PC-9 (cell line): ENCODE results near the gene EXOC8. TPM values are rescaled to one million over a fixed set of nuclear protein-coding genes. Genes with fewer than 3 reads are reported as not detected.

Source experiments
- BruUV-seq: library from RNA; stranded (reverse); fragments of 400-500 nt; replicated peaks from 2 replicates; lab custom pipeline; 2021; lab: Mats Ljungman, UMichigan
- CTCF ChIA-PET: fragments of 300-600 bp; sonication (Branson Sonifier 250); formaldehyde crosslinking; loops from one replicate; lab custom pipeline; 2022; ENCODE audit warnings: antibody characterized with exemption; lab: Charles Lee
- POLR2A ChIA-PET: fragments of 300-600 bp; sonication (Branson Sonifier 250); formaldehyde crosslinking; loops from one replicate; lab custom pipeline; 2022; ENCODE audit warnings: antibody characterized with exemption; ENCODE audit not compliant: unreplicated experiment; lab: Charles Lee
- DNase-seq, 2 experiments: peaks; one replicate each; pipeline versions ENCODE4 v3.0.0 to v3.0.0-alpha.2; 2015 to 2022; ENCODE audit warnings: mixed read lengths in 1 of 2
- H2AFZ ChIP-seq: fragments of 200-600 bp; sonication (generic); 2 replicates; pipeline ENCODE4 v1.8.1; 2017; ENCODE audit warnings: antibody characterized with exemption
- H3F3A ChIP-seq: fragments of 200-600 bp; sonication (generic); 2 replicates; pipeline ENCODE4 v1.8.1; 2017; ENCODE audit warnings: antibody characterized with exemption, mild to moderate bottlenecking, low read depth; ENCODE audit not compliant: insufficient read depth
- H3K27ac ChIP-seq: fragments of 200-600 bp; sonication (generic); 2 replicates; pipeline ENCODE4 v1.6.1; 2016; ENCODE audit warnings: mixed run types
- H3K27me3 ChIP-seq: fragments of 200-600 bp; sonication (generic); 2 replicates; pipeline ENCODE4 v1.6.1; 2016; ENCODE audit warnings: low read depth, mixed run types; ENCODE audit not compliant: insufficient read depth
- H3K36me3 ChIP-seq: fragments of 200-600 bp; sonication (generic); 2 replicates; pipeline ENCODE4 v1.6.1; 2016; ENCODE audit warnings: low read depth, mixed run types
- H3K4me1 ChIP-seq: fragments of 200-600 bp; sonication (generic); replicated peaks from 2 replicates; pipeline ENCODE4 v1.6.1; 2016; ENCODE audit warnings: mixed run types; ENCODE audit not compliant: insufficient read depth
- H3K4me2 ChIP-seq: fragments of 200-600 bp; sonication (generic); 2 replicates; pipeline ENCODE4 v1.6.1; 2017; ENCODE audit warnings: mixed run types
- H3K4me3 ChIP-seq: fragments of 200-600 bp; sonication (generic); 2 replicates; pipeline ENCODE4 v1.6.1; 2016; ENCODE audit warnings: mixed run types
- H3K79me2 ChIP-seq: fragments of 200-600 bp; sonication (generic); 2 replicates; pipeline ENCODE4 v1.6.1; 2017; ENCODE audit warnings: low read depth, mixed run types
- H3K9me2 ChIP-seq: fragments of 200-600 bp; sonication (generic); 2 replicates; pipeline ENCODE4 v1.8.1; 2017; ENCODE audit warnings: mild to moderate bottlenecking; ENCODE audit not compliant: insufficient read depth
- H3K9me3 ChIP-seq: fragments of 200-600 bp; sonication (generic); 2 replicates; pipeline ENCODE4 v1.8.1; 2016; ENCODE audit warnings: low read depth; ENCODE audit not compliant: insufficient read depth
- H4K20me1 ChIP-seq: fragments of 200-600 bp; sonication (generic); 2 replicates; pipeline ENCODE4 v1.8.1; 2017; ENCODE audit not compliant: insufficient read depth
- EZH2 ChIP-seq: fragments of 200-600 bp; sonication (generic); IDR thresholded peaks from 2 replicates; pipeline ENCODE4 v1.8.0; 2017; ENCODE audit warnings: antibody characterized with exemption, low read depth
- intact Hi-C: fragments of 100-400 bp; cut with micrococcal nuclease; formaldehyde crosslinking; loops from one replicate; pipeline ENCODE4 v1.10.0; 2022; ENCODE audit not compliant: unreplicated experiment
- total RNA-seq: library from RNA; stranded (reverse); gene quantifications from 2 replicates; pipeline ENCODE4 v1.2.3, GENCODE V29; 2021
- TF ChIP-seq, protein P1 (sequence below): fragments of 200-600 bp; sonication (generic); conservative IDR thresholded peaks from 2 replicates; pipeline ENCODE4 v1.6.1; 2017; ENCODE audit warnings: mixed run types, antibody characterized with exemption, mild to moderate bottlenecking, moderate library complexity

The EXOC8 gene
- total RNA-seq, 1 experiment from 2014 or later, result 12.1 TPM

DNA sequence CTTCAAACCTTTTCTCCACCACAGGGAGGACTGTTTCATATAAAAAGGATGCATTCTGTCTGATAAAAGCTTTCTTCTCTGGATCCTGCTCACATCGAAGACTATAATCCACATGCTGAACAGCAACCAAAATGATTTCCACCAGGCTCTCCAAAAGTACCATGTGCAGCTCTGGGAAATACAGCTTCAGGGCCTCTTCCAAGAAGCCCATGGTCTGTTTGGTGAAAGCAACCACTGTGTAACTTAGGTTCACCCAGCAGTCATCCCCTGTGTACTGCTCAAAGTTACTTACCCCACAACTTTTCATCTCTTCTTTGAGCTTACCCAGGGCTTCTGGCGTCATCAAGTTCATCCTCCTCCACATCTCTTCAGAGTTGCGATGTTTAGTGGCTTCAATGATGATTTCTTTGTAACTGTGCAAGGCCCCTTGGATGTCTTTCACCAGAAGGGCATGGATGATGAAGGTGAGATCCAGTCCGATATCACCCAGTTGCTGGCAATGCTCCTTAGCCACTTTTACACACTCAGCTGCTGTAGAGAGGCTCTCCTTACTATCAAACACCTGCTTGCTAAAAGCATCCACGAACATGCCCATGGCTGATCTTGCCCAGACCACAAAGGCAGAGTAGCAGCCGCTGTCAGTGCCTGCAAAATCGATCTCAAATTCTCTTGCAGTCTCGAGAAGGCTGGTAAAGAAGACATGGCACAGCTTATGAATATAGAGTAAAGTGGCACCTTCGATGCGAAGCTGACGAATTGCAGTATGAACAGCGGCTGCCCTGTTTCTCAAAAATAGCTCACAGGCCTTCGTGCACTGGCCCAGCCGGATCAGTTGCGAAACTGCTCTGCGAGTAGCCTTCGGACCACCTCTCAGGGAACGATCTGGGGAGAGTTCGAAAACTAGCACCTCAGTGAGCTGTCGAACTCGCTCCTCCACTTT is 1.7 kb downstream of the EXOC8 start:
- intact Hi-C loops, result loop anchor here (2.0 to 10.0 kb wide), 2 partner anchors 95 to 691 kb away; partner anchors contain the start of genes COG2 and GNPAT
- peaks cover 85% of the 10 kb centered on the region for H3K79me2 ChIP-seq
- peak overlapping the region; percentile 99 for H3K4me2 ChIP-seq
- H2AFZ ChIP-seq, result no peak overlapping the region
- H3K4me3 ChIP-seq, result peak overlapping the region; percentile 72
- DNase-seq, result no peak
- peaks cover 40% of the 10 kb centered on the region for H4K20me1 ChIP-seq
- H3K36me3 ChIP-seq, result peaks cover 29% of the 10 kb centered on the region
- BruUV-seq, result no TSS peak
- TF ChIP-seq, protein P1, sequence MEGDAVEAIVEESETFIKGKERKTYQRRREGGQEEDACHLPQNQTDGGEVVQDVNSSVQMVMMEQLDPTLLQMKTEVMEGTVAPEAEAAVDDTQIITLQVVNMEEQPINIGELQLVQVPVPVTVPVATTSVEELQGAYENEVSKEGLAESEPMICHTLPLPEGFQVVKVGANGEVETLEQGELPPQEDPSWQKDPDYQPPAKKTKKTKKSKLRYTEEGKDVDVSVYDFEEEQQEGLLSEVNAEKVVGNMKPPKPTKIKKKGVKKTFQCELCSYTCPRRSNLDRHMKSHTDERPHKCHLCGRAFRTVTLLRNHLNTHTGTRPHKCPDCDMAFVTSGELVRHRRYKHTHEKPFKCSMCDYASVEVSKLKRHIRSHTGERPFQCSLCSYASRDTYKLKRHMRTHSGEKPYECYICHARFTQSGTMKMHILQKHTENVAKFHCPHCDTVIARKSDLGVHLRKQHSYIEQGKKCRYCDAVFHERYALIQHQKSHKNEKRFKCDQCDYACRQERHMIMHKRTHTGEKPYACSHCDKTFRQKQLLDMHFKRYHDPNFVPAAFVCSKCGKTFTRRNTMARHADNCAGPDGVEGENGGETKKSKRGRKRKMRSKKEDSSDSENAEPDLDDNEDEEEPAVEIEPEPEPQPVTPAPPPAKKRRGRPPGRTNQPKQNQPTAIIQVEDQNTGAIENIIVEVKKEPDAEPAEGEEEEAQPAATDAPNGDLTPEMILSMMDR, result no peak
- TF ChIP-seq EZH2, result no peak
- ChIA-PET POLR2A (no interaction called here), CTCF (no interaction called here)
- no peaks in the 10 kb centered on the region for H3F3A ChIP-seq
- no peaks in the 10 kb centered on the region for H3K27me3 ChIP-seq
- peaks cover 54% of the 10 kb centered on the region for H3K4me1 ChIP-seq
- no peak overlapping the region for H3K27ac ChIP-seq
- H3K9me3 ChIP-seq, result no peaks in the 10 kb centered on the region
- H3K9me2 ChIP-seq, result no peaks in the 10 kb centered on the region

DNA sequence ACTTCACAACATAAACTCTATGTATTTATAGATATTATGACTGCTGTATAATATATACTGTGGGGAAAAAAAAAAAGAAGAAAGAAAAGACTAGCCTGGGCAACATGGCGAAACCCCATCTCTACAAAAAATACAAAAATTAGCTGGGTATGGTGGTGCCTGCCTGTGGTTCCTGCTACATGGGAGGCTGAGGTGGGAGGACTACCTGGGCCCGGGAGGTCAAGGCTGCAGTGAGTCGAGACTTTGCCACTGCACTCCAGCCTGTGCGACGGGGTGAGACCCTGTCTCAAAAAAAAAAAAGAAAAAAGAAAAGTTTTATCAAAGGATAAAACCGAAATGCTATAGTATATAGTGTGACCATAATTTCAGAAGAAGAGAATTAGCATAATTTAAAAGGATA is 2.7 kb downstream of the EXOC8 start:
- H3F3A ChIP-seq, result no peaks in the 10 kb centered on the region
- DNase-seq, result no peak
- peaks cover 22% of the 10 kb centered on the region for H3K36me3 ChIP-seq
- ChIA-PET CTCF (interaction anchor here (0.6 kb wide), 1 partner anchor 693 kb away, joined by 3 read pairs; no protein-coding TSS in a partner anchor), POLR2A (no interaction called here)
- peaks cover 54% of the 10 kb centered on the region for H3K4me1 ChIP-seq
- intact Hi-C loops, result loop anchor here (2.0 to 10.0 kb wide), 2 partner anchors 94 to 690 kb away; partner anchors contain the start of genes COG2 and GNPAT
- peaks cover 76% of the 10 kb centered on the region for H3K79me2 ChIP-seq
- no peak overlapping the region for H2AFZ ChIP-seq
- peaks cover 40% of the 10 kb centered on the region for H4K20me1 ChIP-seq
- TF ChIP-seq EZH2, result no peak
- TF ChIP-seq, protein P1, result no peak
- no peaks in the 10 kb centered on the region for H3K9me3 ChIP-seq
- no peak overlapping the region for H3K27ac ChIP-seq
- no peaks in the 10 kb centered on the region for H3K9me2 ChIP-seq
- no peaks in the 10 kb centered on the region for H3K27me3 ChIP-seq
- peak overlapping the region; percentile 99 for H3K4me2 ChIP-seq
- BruUV-seq, result no TSS peak
- H3K4me3 ChIP-seq, result peak overlapping the region; percentile 72

DNA sequence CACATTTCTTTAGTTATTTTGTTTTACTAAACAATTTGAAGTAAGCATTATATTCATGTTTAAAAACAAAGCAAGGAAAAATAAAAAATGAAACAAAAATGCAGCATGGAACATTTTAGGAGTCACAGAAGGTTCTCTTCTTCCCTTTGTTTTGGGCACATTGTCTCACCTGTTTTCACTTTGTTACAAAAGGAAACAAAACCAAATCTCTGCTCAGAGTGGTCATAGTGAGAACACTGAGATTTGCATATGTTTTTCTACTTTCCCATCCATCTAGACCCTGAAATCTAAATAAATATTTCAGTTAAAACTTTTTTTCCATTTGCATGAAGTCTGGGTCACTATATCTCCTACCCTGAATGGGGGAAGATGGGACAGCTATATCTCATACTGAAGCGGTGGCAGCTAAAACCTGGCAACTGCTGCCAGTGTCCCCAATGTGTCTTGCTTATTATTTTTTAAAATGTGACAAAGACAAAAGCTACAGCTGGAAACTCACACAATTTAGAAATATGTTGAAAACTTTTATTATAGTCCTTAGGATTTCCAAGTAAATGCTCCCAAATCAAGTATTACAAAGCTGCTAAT is 3.5 kb downstream of the EXOC8 start:
- Histone ChIP-seq H3F3A (no peaks in the 10 kb centered on the region), H3K79me2 (peaks cover 68% of the 10 kb centered on the region), H3K4me2 (peak overlapping the region; percentile 99), H3K36me3 (peaks cover 22% of the 10 kb centered on the region), H3K27me3 (no peaks in the 10 kb centered on the region), H3K4me1 (peaks cover 48% of the 10 kb centered on the region), H3K27ac (no peak overlapping the region), H2AFZ (no peak overlapping the region), H3K9me3 (no peaks in the 10 kb centered on the region), H3K4me3 (peak overlapping the region; percentile 72), H4K20me1 (peaks cover 40% of the 10 kb centered on the region), H3K9me2 (no peaks in the 10 kb centered on the region)
- ChIA-PET POLR2A (no interaction called here), CTCF (interaction anchor here (0.5 to 0.6 kb wide), 2 partner anchors 12 to 18 kb away, joined by 3 to 10 read pairs; no protein-coding TSS in a partner anchor)
- DNase-seq, result no peak
- BruUV-seq, result no TSS peak
- TF ChIP-seq EZH2, result no peak
- TF ChIP-seq, protein P1, result no peak
- intact Hi-C loops, result loop anchor here (2.0 to 10.0 kb wide), 2 partner anchors 93 to 689 kb away; partner anchors contain the start of genes COG2 and GNPAT
